ENCODE results near the gene PPTC7. TPM values are rescaled to one million over a fixed set of nuclear protein-coding genes. Genes with fewer than 3 reads are reported as not detected.

PPTC7 gene
- total and polyA plus RNA-seq, 2 of the 13 experiments (the other 11 are each of a cell fraction or from before 2014, with no cell fraction given) = 4.8 to 12.3 TPM

- peak; percentile 53; the same call in 1 of the 2 replicates for TF ChIP-seq NFAT5 (CRISPR knock-in tag; IDR thresholded peaks at IDR 0.05)
- TF ChIP-seq NCOR1 (IDR thresholded peaks at IDR 0.05; ENCODE audit: borderline replicate concordance, low read length) = no peak
- peak; percentile 42 for TF ChIP-seq CEBPG (CRISPR knock-in tag; IDR thresholded peaks at IDR 0.05)
- TF ChIP-seq ZFP36 (IDR thresholded peaks at IDR 0.05; ENCODE audit: borderline replicate concordance, low read depth, low read length, partially characterized antibody) = no peak
- no peak for TF ChIP-seq NCOA2 (CRISPR knock-in tag; IDR thresholded peaks at IDR 0.05)
- no peak for TF ChIP-seq NCOA1 (CRISPR knock-in tag; IDR thresholded peaks at IDR 0.05)
- TF ChIP-seq LCORL (IDR thresholded peaks at IDR 0.05) = 0 out of 2 replicates have a peak, but pooled peaks have one; percentile 37
- peak; percentile 81; the same call in 1 of the 2 replicates for TF ChIP-seq LCORL (CRISPR knock-in tag; IDR thresholded peaks at IDR 0.05)
- no peak for TF ChIP-seq ATM (IDR thresholded peaks at IDR 0.05; ENCODE audit: borderline replicate concordance)
- no peak; the same call in 1 of the 2 replicates for TF ChIP-seq ZNF253 (CRISPR knock-in tag; IDR thresholded peaks at IDR 0.05; ENCODE audit: borderline replicate concordance)
- TF ChIP-seq HOXA5 (CRISPR knock-in tag; IDR thresholded peaks at IDR 0.05) = 0 out of 2 replicates have a peak, but pooled peaks have one; percentile 52
- TF ChIP-seq RARA (CRISPR knock-in tag; IDR thresholded peaks at IDR 0.05) = 0 out of 2 replicates have a peak, but pooled peaks have one; percentile 6
- TF ChIP-seq ZIK1 (CRISPR knock-in tag; IDR thresholded peaks at IDR 0.05; ENCODE audit: borderline replicate concordance, low read depth) = peak; percentile 70; the same call in 1 of the 2 replicates
- TF ChIP-seq RFX3 (CRISPR knock-in tag; IDR thresholded peaks at IDR 0.05) = peak; percentile 90
- TF ChIP-seq WIZ (CRISPR knock-in tag; IDR thresholded peaks at IDR 0.05) = 0 out of 2 replicates have a peak, but pooled peaks have one; percentile 36
- peak; percentile 90 for TF ChIP-seq ZFP91 (CRISPR knock-in tag; IDR thresholded peaks at IDR 0.05; ENCODE audit: borderline replicate concordance)
- TF ChIP-seq ZNF710 (CRISPR knock-in tag; IDR thresholded peaks at IDR 0.05; ENCODE audit: borderline replicate concordance) = no peak
- peak; percentile 52; the same call in 1 of the 2 replicates for TF ChIP-seq SALL1 (CRISPR knock-in tag; IDR thresholded peaks at IDR 0.05)
- TF ChIP-seq GMEB2 (CRISPR knock-in tag; IDR thresholded peaks at IDR 0.05; ENCODE audit: low read depth) = no peak
Observed at GRCh38 chr12:110613771-110614684, 30.9 kb upstream of the PPTC7 start, which contains the start of gene TCTN1 (continued).
